Pancreas (tissue), 10 donors: ENCODE results near the gene NHP2. TPM values are rescaled to one million over a fixed set of nuclear protein-coding genes. Genes with fewer than 3 reads are reported as not detected.

Experiments
- ATAC-seq, 4 donors: fragments of 200-7000 bp; cut with Tn5 transposase; one replicate each; pipeline versions ENCODE4 v1.8.0 to v1.9.1; 2020; ENCODE audit warnings: mild to moderate bottlenecking in 4 of 4, moderate library complexity in 4 of 4
- DNase-seq, 6 donors: peaks; one replicate each; pipeline ENCODE4 v3.0.0-alpha.2; 2020
- FAIRE-seq: peaks from 2 replicates; lab custom pipeline; 2012; peaks lifted over from hg19 to GRCh38; lab: Jason Lieb, UNC
- H3K27ac ChIP-seq, 4 donors: fragments of 200-600 bp; sonication (generic); 1 replicate in 3 of 4; 2 replicates in 1 of 4; pipeline versions ENCODE4 v1.5.0 to v1.8.0; 2020
- H3K27me3 ChIP-seq, 4 donors: fragments of 200-600 bp; one replicate each; pipeline ENCODE4 v1.8.0; 2021
- H3K36me3 ChIP-seq, 3 donors: fragments of 200-600 bp; sonication (generic) in 1 of 3; one replicate each; pipeline versions ENCODE4 v1.5.0 to v1.8.0; 2020 to 2021
- H3K4me1 ChIP-seq, 3 donors: fragments of 200-600 bp; one replicate each; pipeline ENCODE4 v1.8.0; 2021
- H3K4me3 ChIP-seq, 4 donors: fragments of 200-600 bp; sonication (generic) in 2 of 4; one replicate each; pipeline versions ENCODE4 v1.5.0 to v1.8.0; 2020 to 2021
- H3K9me3 ChIP-seq, 4 donors: fragments of 200-600 bp; one replicate each; pipeline ENCODE4 v1.8.0; 2021
- WGBS, 2 donors: extraction: QIAGEN DNeasy Blood & Tissue Kit; methylation state at CpG; one replicate each; pipeline ENCODE4 v1.1.7; 2013; 5-methylcytosine and 5-hydroxymethylcytosine counted together
- intact Hi-C, 3 donors: fragments of 100-400 bp; cut with DNase I; formaldehyde crosslinking; loops; one replicate each; pipeline versions ENCODE4 v1.11.1 to v1.14.2; 2022
- polyA plus RNA-seq, 2 donors: library from polyadenylated mRNA; stranded (reverse); fragments of 200-250 nt; gene quantifications; one replicate each; pipeline ENCODE4 v1.2.3, GENCODE V29; 2013
- total RNA-seq, 6 donors: library from RNA; stranded (reverse); fragmentation: NEBNext Ultra II Directional in 4 of 6; extraction: Animal tissue kit (Norgen Biotek cat#: 25700) in 4 of 6; gene quantifications; one replicate each; pipeline versions ENCODE4 v1.2.1 to v1.2.4, GENCODE V29; 2021 to 2023
- TF ChIP-seq, protein P1 (sequence below), 4 donors: fragments of 200-600 bp; sonication (generic) in 3 of 4; IDR thresholded peaks; one replicate each; pipeline versions ENCODE4 v1.5.0 to v1.8.0; 2021; ENCODE audit warnings: antibody characterized with exemption in 4 of 4
- donor health status: healthy with polysubstance abuse.
- donor health status: DM: no; HTN: no; CAD: no; lungs with moderate emphysema.
- donor health status: DM: no; HTN: no; CAD: no.
- donor health status: control.
- donor health status: control.
- donor health status: Bipolar disorder and iron deficiency.
- donor health status: DM: yes; HTN: yes; CAD: no.
- donor health status: DM: no; HTN: no; CAD: no.
- donor health status: DM: no; HTN: no; CAD: no.
- donor health status: DM: yes; HTN: yes; CAD: no.

Gene NHP2
- total and polyA plus RNA-seq, 8 donors, result 34.6 to 84.7 (median 54.1) TPM

- H3K9me3 ChIP-seq, result no peaks in the 10 kb centered on the region
- H3K27ac ChIP-seq, result no peak overlapping the region
- TF ChIP-seq, protein P1, sequence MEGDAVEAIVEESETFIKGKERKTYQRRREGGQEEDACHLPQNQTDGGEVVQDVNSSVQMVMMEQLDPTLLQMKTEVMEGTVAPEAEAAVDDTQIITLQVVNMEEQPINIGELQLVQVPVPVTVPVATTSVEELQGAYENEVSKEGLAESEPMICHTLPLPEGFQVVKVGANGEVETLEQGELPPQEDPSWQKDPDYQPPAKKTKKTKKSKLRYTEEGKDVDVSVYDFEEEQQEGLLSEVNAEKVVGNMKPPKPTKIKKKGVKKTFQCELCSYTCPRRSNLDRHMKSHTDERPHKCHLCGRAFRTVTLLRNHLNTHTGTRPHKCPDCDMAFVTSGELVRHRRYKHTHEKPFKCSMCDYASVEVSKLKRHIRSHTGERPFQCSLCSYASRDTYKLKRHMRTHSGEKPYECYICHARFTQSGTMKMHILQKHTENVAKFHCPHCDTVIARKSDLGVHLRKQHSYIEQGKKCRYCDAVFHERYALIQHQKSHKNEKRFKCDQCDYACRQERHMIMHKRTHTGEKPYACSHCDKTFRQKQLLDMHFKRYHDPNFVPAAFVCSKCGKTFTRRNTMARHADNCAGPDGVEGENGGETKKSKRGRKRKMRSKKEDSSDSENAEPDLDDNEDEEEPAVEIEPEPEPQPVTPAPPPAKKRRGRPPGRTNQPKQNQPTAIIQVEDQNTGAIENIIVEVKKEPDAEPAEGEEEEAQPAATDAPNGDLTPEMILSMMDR (IDR thresholded peaks at IDR 0.05), result no peak
- 79 to 81% methylated on average over 5 of the region's 5 CpGs for WGBS, 2 donors
- no peak overlapping the region for H3K4me3 ChIP-seq
- ATAC-seq (no peak), FAIRE-seq (no peak), DNase-seq (no peak)
- intact Hi-C loops, result no loop called here
- H3K4me1 ChIP-seq, result peaks cover 0 to 10% (median 0%) of the 10 kb centered on the region in 3 donors
- H3K27me3 ChIP-seq, result no peaks in the 10 kb centered on the region
- no peaks in the 10 kb centered on the region for H3K36me3 ChIP-seq
Observed at GRCh38 chr5:178112545-178112944, 41.1 kb downstream of the NHP2 start.

GRCh38 chr5:178111925-178112324 lies 41.8 kb downstream of the NHP2 start:
- ATAC-seq (no peak), FAIRE-seq (no peak), DNase-seq (no peak)
- Histone ChIP-seq H3K27ac (no peak overlapping the region), H3K4me3 (no peak overlapping the region), H3K27me3 (no peaks in the 10 kb centered on the region), H3K36me3 (no peaks in the 10 kb centered on the region), H3K4me1 (peaks cover 0 to 10% (median 0%) of the 10 kb centered on the region in 3 donors), H3K9me3 (no peaks in the 10 kb centered on the region)
- WGBS, 2 donors, result 39 to 42% methylated on average over 3 of the region's 3 CpGs
- intact Hi-C loops, result no loop called here
- TF ChIP-seq, protein P1 (IDR thresholded peaks at IDR 0.05), result no peak

GRCh38 chr5:178110511-178110910 lies 43.2 kb downstream of the NHP2 start:
- ATAC-seq (no peak), FAIRE-seq (no peak), DNase-seq (no peak)
- no peak overlapping the region for H3K27ac ChIP-seq
- H3K27me3 ChIP-seq, result no peaks in the 10 kb centered on the region
- peaks cover 0 to 10% (median 0%) of the 10 kb centered on the region in 3 donors for H3K4me1 ChIP-seq
- H3K9me3 ChIP-seq, result no peaks in the 10 kb centered on the region
- intact Hi-C loops, result no loop called here
- no peaks in the 10 kb centered on the region for H3K36me3 ChIP-seq
- no peak overlapping the region for H3K4me3 ChIP-seq
- whole genome bisulfite sequencing, 2 donors, result 72 to 80% methylated on average over 9 of the region's 9 CpGs
- TF ChIP-seq, protein P1 (IDR thresholded peaks at IDR 0.05), result no peak

GRCh38 chr5:178108966-178109365 lies 44.7 kb downstream of the NHP2 start:
- TF ChIP-seq, protein P1 (IDR thresholded peaks at IDR 0.05), result no peak
- Histone ChIP-seq H3K4me1 (peaks cover 0 to 2% (median 0%) of the 10 kb centered on the region in 3 donors), H3K9me3 (no peaks in the 10 kb centered on the region), H3K27ac (no peak overlapping the region), H3K4me3 (no peak overlapping the region), H3K36me3 (no peaks in the 10 kb centered on the region), H3K27me3 (no peaks in the 10 kb centered on the region)
- DNase-seq (no peak), FAIRE-seq (no peak), ATAC-seq (peak in 2 of 4 donors; percentile 36 to 42)
- intact Hi-C loops, result no loop called here

DNA sequence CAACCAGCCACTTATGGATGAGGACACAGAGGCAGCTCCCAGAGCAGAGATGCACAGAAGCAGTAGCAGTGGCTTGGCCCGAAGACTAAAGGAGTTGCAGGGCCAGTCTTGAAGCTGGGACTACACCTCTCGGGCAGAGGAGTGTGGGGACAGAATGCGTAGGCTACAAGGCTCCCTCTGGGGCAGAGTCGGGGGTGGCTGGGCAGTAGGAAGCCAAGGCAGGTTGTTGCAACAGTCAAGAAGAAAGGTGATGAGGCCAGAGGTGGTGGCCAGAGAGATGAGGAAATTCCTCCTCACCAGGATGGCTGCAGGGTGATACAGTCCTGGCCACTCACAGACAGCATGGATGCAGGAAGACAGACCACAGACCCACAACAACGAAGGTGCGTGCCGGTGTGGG lies 45.2 kb downstream of the NHP2 start:
- no peaks in the 10 kb centered on the region for H3K4me1 ChIP-seq
- no peak for FAIRE-seq

More for the DNA sequence above, 45.2 kb downstream of the NHP2 start:
- no peak for ATAC-seq
- 77 to 83% methylated on average over 7 of the region's 7 CpGs for WGBS, 2 donors
- H3K9me3 ChIP-seq, result no peaks in the 10 kb centered on the region
- no peaks in the 10 kb centered on the region for H3K27me3 ChIP-seq
- no peak overlapping the region for H3K27ac ChIP-seq
- intact Hi-C loops, result no loop called here
- DNase-seq, result no peak
- H3K36me3 ChIP-seq, result no peaks in the 10 kb centered on the region
- H3K4me3 ChIP-seq, result no peak overlapping the region
- TF ChIP-seq, protein P1 (IDR thresholded peaks at IDR 0.05), result no peak
